ENCODE measurements around the gene RPL7L1.
A peak's percentile ranks its signal among the peaks of the same experiment; 100 is the strongest.

- TF ChIP-seq, protein P1, sequence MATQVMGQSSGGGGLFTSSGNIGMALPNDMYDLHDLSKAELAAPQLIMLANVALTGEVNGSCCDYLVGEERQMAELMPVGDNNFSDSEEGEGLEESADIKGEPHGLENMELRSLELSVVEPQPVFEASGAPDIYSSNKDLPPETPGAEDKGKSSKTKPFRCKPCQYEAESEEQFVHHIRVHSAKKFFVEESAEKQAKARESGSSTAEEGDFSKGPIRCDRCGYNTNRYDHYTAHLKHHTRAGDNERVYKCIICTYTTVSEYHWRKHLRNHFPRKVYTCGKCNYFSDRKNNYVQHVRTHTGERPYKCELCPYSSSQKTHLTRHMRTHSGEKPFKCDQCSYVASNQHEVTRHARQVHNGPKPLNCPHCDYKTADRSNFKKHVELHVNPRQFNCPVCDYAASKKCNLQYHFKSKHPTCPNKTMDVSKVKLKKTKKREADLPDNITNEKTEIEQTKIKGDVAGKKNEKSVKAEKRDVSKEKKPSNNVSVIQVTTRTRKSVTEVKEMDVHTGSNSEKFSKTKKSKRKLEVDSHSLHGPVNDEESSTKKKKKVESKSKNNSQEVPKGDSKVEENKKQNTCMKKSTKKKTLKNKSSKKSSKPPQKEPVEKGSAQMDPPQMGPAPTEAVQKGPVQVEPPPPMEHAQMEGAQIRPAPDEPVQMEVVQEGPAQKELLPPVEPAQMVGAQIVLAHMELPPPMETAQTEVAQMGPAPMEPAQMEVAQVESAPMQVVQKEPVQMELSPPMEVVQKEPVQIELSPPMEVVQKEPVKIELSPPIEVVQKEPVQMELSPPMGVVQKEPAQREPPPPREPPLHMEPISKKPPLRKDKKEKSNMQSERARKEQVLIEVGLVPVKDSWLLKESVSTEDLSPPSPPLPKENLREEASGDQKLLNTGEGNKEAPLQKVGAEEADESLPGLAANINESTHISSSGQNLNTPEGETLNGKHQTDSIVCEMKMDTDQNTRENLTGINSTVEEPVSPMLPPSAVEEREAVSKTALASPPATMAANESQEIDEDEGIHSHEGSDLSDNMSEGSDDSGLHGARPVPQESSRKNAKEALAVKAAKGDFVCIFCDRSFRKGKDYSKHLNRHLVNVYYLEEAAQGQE (IDR thresholded peaks at IDR 0.05; ENCODE audit: insufficient read depth in 1 of 2, low read depth in 2 of 2, low read length in 2 of 2), result no peak
- TF ChIP-seq FOXP2 (optimal IDR thresholded peaks at IDR 0.05; ENCODE audit: borderline replicate concordance, extremely low read depth, extremely low read length, insufficient read depth) (peak; percentile 75), POLR2AphosphoS5 (IDR thresholded peaks at IDR 0.05; ENCODE audit: low read depth, low read length) (peak; percentile 74)
Observed at GRCh38 chr6:42928986-42929820, 49.8 kb downstream of the RPL7L1 start, which contains the start of gene CNPY3.

All from PFSK-1 (cell line).